ENCODE results near the gene PRKN.
A peak's percentile ranks its signal among the peaks of the same experiment; 100 is the strongest.

Gene PRKN

GRCh38 chr6:162726947-162727321, 632 bp downstream of the PRKN start:
- TF ChIP-seq CTCF (IDR thresholded peaks at IDR 0.05; ENCODE audit: low read depth, low read length): no peak
- H3K4me3 ChIP-seq (ENCODE audit: low read depth, low read length): peak overlapping the region; percentile 70

- no peak overlapping the region for H3K4me3 ChIP-seq (ENCODE audit: low read depth, low read length)
- no peak for TF ChIP-seq CTCF (IDR thresholded peaks at IDR 0.05; ENCODE audit: low read depth, low read length)
These were observed 4.9 kb downstream of the PRKN start for GRCh38 chr6:162722633-162723032.

GRCh38 chr6:162722226-162722625, 5.3 kb downstream of the PRKN start:
- TF ChIP-seq CTCF (IDR thresholded peaks at IDR 0.05; ENCODE audit: low read depth, low read length): no peak
- no peak overlapping the region for H3K4me3 ChIP-seq (ENCODE audit: low read depth, low read length)

- H3K4me3 ChIP-seq (ENCODE audit: low read depth, low read length): no peak overlapping the region
- TF ChIP-seq CTCF (IDR thresholded peaks at IDR 0.05; ENCODE audit: low read depth, low read length): no peak
These were observed 6.2 kb downstream of the PRKN start for GRCh38 chr6:162721404-162721687.

- no peak overlapping the region for H3K4me3 ChIP-seq (ENCODE audit: low read depth, low read length)
- TF ChIP-seq CTCF (IDR thresholded peaks at IDR 0.05; ENCODE audit: low read depth, low read length): no peak
These were observed 8.0 kb downstream of the PRKN start for GRCh38 chr6:162719528-162719927.

- no peak overlapping the region for H3K4me3 ChIP-seq (ENCODE audit: low read depth, low read length)
- no peak for TF ChIP-seq CTCF (IDR thresholded peaks at IDR 0.05; ENCODE audit: low read depth, low read length)
These were observed 12.0 kb downstream of the PRKN start for GRCh38 chr6:162715601-162716000.

- H3K4me3 ChIP-seq (ENCODE audit: low read depth, low read length): no peak overlapping the region
- no peak for TF ChIP-seq CTCF (IDR thresholded peaks at IDR 0.05; ENCODE audit: low read depth, low read length)
These were observed 13.4 kb downstream of the PRKN start for GRCh38 chr6:162713974-162714780.

Measured in WI38 (cell line).